Measurements from ENCODE around the gene LIM2.

DNA sequence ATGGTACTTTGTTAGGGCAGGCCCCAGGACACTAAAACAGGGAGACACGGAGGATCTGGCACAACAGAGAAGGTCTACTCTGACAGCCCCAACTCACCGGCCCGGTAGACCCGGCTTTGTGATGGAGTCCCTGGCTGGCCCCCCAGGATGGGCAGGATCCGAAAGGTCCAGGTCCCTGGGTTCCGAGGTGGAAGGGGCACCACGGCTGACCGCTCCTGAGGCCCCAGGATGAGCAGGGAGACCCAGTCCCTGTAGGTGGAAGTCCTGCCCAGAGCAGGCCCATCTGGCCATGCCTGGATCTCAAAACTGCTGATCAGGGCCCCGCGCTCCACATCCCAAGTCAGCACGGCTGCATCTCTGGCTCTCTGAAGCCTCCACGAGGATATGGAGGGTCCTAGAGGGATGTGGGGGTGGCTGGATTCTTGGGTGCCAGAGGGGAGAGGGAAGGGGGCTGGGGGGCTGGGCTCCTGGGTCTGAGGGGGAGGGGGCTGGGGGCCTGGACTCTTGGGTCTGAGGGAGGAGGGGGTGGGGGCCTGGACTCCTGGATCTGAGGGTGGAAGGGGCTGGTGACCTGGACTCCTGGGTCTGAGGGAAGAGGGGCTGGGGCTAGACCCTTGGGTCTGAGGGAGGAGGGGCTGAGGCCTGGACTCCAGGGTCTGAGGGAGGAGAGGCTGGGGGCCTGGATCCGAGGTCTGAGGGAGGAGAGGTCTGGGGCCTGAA is 50.5 kb downstream of the LIM2 start:
- TF ChIP-seq, protein P1, sequence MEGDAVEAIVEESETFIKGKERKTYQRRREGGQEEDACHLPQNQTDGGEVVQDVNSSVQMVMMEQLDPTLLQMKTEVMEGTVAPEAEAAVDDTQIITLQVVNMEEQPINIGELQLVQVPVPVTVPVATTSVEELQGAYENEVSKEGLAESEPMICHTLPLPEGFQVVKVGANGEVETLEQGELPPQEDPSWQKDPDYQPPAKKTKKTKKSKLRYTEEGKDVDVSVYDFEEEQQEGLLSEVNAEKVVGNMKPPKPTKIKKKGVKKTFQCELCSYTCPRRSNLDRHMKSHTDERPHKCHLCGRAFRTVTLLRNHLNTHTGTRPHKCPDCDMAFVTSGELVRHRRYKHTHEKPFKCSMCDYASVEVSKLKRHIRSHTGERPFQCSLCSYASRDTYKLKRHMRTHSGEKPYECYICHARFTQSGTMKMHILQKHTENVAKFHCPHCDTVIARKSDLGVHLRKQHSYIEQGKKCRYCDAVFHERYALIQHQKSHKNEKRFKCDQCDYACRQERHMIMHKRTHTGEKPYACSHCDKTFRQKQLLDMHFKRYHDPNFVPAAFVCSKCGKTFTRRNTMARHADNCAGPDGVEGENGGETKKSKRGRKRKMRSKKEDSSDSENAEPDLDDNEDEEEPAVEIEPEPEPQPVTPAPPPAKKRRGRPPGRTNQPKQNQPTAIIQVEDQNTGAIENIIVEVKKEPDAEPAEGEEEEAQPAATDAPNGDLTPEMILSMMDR (conservative IDR thresholded peaks at IDR 0.05 in 1 of 2, IDR thresholded peaks at IDR 0.05 in 1 of 2; ENCODE audit: extremely low read depth in 1 of 2, insufficient read depth in 1 of 2, low read depth in 1 of 2, low read length in 2 of 2): no peak
- TF ChIP-seq EZH2 (IDR thresholded peaks at IDR 0.05; ENCODE audit: borderline replicate concordance, low read length): no peak

Data from mammary epithelial cell (primary cell).